ENCODE measurements around the gene IMP3.
A peak's percentile ranks its signal among the peaks of the same experiment; 100 is the strongest.
"Not testable (repeated sequence)": the region's sequence is repeated elsewhere in the genome, so short reads cannot be mapped to it uniquely, and the experiment has no call there.

Gene IMP3

DNA sequence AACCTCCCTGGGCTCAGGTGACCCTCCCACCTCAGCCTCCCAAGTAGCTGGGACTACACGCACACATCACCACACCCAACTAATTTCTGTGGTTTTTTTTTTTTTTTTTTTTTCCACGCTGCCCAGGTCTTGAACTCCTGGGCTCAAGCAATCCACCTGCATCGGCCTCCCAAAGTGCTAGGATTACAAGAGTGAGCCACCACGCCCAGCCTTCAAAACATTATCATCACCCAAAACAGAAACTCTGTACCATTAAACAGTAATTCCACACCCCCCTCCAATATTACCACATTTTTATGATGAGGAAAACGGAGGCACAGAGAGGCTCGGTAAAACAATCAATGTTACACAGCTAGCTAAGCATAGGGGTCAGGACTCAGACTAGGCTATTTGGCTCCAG is 4.0 kb downstream of the IMP3 start:
- DNase-seq (ENCODE audit: low spot score in 2 of 2) = no peak
- Mint-ChIP-seq H3K27ac (no peak overlapping the region), H3K9me3 (no peaks in the 10 kb centered on the region), H3K4me3 (no peak overlapping the region), H3K36me3 (peaks cover 2% of the 10 kb centered on the region), H3K4me1 (peaks cover 28% of the 10 kb centered on the region), H3K27me3 (no peaks in the 10 kb centered on the region)
- no peak for ATAC-seq (ENCODE audit: low read depth)

DNA sequence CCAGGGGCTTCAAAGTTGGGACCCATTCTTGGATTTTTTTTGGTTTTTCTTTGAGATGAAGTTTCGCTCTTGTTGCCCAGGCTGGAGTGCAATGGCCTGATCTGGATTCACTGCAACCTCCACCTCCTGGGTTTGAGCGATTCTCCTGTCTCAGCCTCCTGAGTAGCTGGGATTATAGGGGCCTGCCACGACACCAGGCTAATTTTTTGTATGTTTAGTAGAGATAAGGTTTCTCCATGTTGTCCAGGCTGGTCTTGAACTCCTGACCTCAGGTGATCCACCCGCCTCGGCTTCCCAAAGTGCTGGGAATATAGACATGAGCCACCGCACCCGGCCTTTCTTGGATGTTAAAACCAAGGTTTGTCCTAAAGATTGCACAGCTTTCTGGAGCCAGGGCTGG is 6.1 kb downstream of the IMP3 start:
- not testable (repeated sequence) for DNase-seq (ENCODE audit: low spot score in 2 of 2); H3K27ac Mint-ChIP-seq; H3K27me3 Mint-ChIP-seq; H3K36me3 Mint-ChIP-seq; H3K9me3 Mint-ChIP-seq; ATAC-seq (ENCODE audit: low read depth); H3K4me3 Mint-ChIP-seq
- H3K4me1 Mint-ChIP-seq = peaks cover 17% of the 10 kb centered on the region

DNA sequence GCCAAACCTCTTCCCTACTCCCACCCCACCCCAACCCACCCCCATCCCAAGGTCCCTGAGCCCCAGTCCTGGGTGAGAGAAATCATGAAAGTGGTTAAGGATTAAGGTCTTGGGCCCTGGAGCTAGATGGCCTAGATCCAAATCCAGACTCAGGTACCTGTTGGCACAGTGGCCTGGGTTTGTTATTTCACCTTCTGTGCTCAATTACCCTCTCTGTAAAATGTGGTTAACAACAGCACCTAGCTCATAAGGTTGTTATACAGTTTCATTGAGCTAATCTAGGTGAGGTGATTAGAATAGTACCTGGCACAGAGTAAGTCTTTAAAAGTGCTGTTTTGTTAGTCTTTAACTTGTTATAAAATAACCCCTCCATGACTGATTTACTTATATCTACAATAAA is 8.1 kb downstream of the IMP3 start:
- DNase-seq (ENCODE audit: low spot score in 2 of 2) = no peak
- H3K27ac Mint-ChIP-seq = no peak overlapping the region
- H3K36me3 Mint-ChIP-seq = peaks cover 2% of the 10 kb centered on the region
- no peak for ATAC-seq (ENCODE audit: low read depth)
- H3K27me3 Mint-ChIP-seq = no peaks in the 10 kb centered on the region
- H3K4me3 Mint-ChIP-seq = no peak overlapping the region
- H3K9me3 Mint-ChIP-seq = no peaks in the 10 kb centered on the region
- H3K4me1 Mint-ChIP-seq = peaks cover 5% of the 10 kb centered on the region

- peak within 1 kb of the TSS; percentile 88 for H3K4me3 Mint-ChIP-seq
- H3K27me3 Mint-ChIP-seq = no peaks in the 10 kb centered on the region
- peak within 1 kb of the TSS; percentile 94 for H3K27ac Mint-ChIP-seq
- peak; percentile 76 to 78 for DNase-seq (ENCODE audit: low spot score in 2 of 2)
- peak; percentile 92 for ATAC-seq (ENCODE audit: low read depth)
- H3K4me1 Mint-ChIP-seq = peaks cover 7% of the 10 kb centered on the region
- H3K9me3 Mint-ChIP-seq = no peaks in the 10 kb centered on the region
- peaks cover 2% of the 10 kb centered on the region for H3K36me3 Mint-ChIP-seq
These were observed 14.3 kb downstream of the IMP3 start, which contains the start of gene SNUPN for GRCh38 chr15:75625542-75626347. SNUPN (minus strand) TSS chr15:75625725; CDS start chr15:75621051, 4,674 bp downstream.

DNA sequence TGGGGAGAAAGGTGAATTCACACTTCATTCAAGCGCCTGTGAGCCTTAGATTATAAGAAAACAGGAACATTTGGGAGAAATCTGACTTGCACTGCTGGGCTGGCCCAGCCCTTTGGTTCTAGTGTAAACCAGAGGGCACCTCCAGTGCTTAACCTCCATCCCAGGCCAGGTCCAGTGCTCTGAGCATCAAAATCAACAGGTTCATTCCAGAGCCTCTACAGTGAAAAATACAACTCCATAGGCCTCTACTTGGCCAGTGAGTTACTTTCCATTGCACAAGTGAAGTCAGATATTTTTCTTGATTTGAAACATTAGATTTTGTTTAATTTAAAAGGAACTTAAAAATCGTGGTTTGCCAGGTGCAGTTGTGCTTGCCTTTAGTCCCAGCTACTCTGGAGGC is 17.5 kb downstream of the IMP3 start:
- Mint-ChIP-seq H3K27me3 (no peaks in the 10 kb centered on the region), H3K36me3 (peaks cover 6% of the 10 kb centered on the region), H3K4me3 (no peak overlapping the region), H3K4me1 (peaks cover 7% of the 10 kb centered on the region), H3K27ac (no peak overlapping the region), H3K9me3 (no peaks in the 10 kb centered on the region)
- DNase-seq (ENCODE audit: low spot score in 2 of 2) (no peak), ATAC-seq (ENCODE audit: low read depth) (no peak)

- H3K27me3 Mint-ChIP-seq = no peaks in the 10 kb centered on the region
- ATAC-seq (ENCODE audit: low read depth) (no peak), DNase-seq (ENCODE audit: low spot score in 2 of 2) (no peak)
- H3K4me3 Mint-ChIP-seq = no peak overlapping the region
- H3K36me3 Mint-ChIP-seq = peaks cover 15% of the 10 kb centered on the region
- H3K27ac Mint-ChIP-seq = no peak overlapping the region
- H3K4me1 Mint-ChIP-seq = peaks cover 4% of the 10 kb centered on the region
- no peaks in the 10 kb centered on the region for H3K9me3 Mint-ChIP-seq
These were observed 19.1 kb downstream of the IMP3 start for GRCh38 chr15:75620841-75621391.

DNA sequence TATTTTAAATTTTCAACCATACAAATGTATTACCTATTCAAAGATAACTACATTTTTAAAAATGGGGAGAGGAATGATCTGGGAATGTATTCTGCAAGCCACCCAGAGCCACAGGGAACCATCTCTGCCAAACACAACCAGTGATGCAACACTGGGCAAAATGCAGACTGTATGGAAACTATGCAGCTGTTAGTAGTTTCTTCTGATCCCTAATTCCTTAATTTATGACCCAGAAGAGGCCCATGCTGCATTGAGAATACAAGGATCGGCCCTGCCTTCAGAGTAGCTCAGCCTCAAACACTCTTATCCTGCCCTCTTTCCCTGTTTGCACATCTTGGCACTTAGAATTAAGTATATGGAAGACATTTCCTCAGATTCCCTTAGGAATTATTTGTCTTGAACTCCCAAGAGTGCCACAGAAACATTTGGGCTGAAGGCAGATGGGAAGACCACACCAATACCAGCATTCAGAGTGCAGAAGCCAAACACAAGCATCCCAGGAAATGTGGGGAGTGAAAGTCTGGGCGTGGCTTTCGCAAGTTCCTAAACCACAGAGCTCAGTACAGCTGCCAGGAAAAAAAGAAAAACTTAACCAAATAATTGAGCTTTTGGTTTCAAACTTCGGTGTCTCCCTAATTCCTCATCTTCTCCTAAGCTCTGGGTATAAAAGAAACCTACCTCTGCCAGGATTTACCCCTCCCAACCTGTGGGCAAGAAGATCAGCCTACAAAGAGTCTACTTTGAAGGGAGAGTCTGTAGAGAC is 19.8 kb downstream of the IMP3 start:
- Mint-ChIP-seq H3K27me3 (no peaks in the 10 kb centered on the region), H3K4me3 (no peak overlapping the region), H3K4me1 (peaks cover 3% of the 10 kb centered on the region), H3K36me3 (peaks cover 19% of the 10 kb centered on the region), H3K27ac (no peak overlapping the region), H3K9me3 (no peaks in the 10 kb centered on the region)
- no peak for DNase-seq (ENCODE audit: low spot score in 2 of 2)
- no peak for ATAC-seq (ENCODE audit: low read depth)

DNA sequence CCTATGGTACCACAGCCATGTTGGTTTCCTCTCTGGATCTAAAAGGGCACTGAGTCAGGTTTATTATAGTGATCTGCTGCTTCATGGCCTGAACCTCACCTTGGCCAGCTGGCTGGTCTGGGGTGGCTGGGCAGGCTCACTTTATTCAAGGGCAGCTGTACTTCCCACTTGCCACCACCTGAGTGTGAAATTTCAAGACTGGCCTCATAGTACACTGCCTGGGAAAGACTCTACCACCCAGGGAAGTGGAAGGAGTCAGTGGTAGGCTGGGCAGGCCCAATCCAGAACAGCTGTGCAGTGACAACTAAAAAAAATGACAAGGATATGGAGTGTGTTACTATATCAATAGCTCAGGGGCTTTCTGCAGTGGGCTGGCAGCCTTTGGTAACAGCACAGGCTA is 23.3 kb downstream of the IMP3 start:
- H3K4me3 Mint-ChIP-seq = no peak overlapping the region
- no peak overlapping the region for H3K27ac Mint-ChIP-seq
- H3K27me3 Mint-ChIP-seq = no peaks in the 10 kb centered on the region
- H3K36me3 Mint-ChIP-seq = peaks cover 42% of the 10 kb centered on the region
- no peak for DNase-seq (ENCODE audit: low spot score in 2 of 2)
- H3K9me3 Mint-ChIP-seq = no peaks in the 10 kb centered on the region
- no peak for ATAC-seq (ENCODE audit: low read depth)
- H3K4me1 Mint-ChIP-seq = no peaks in the 10 kb centered on the region

GRCh38 chr15:75606711-75607699 is 33.0 kb downstream of the IMP3 start:
- peaks cover 5% of the 10 kb centered on the region for H3K4me1 Mint-ChIP-seq
- H3K27me3 Mint-ChIP-seq = no peaks in the 10 kb centered on the region
- ATAC-seq (ENCODE audit: low read depth) (no peak), DNase-seq (ENCODE audit: low spot score in 2 of 2) (no peak)
- peaks cover 34% of the 10 kb centered on the region for H3K36me3 Mint-ChIP-seq
- no peak overlapping the region for H3K4me3 Mint-ChIP-seq
- H3K27ac Mint-ChIP-seq = peak overlapping the region; percentile 60
- no peaks in the 10 kb centered on the region for H3K9me3 Mint-ChIP-seq

GRCh38 chr15:75606026-75606425 is 34.0 kb downstream of the IMP3 start:
- H3K4me3 Mint-ChIP-seq = no peak overlapping the region
- H3K27me3 Mint-ChIP-seq = no peaks in the 10 kb centered on the region
- ATAC-seq (ENCODE audit: low read depth) = no peak
- H3K9me3 Mint-ChIP-seq = no peaks in the 10 kb centered on the region
- H3K4me1 Mint-ChIP-seq = peaks cover 5% of the 10 kb centered on the region
- H3K27ac Mint-ChIP-seq = peak overlapping the region; percentile 60
- peaks cover 35% of the 10 kb centered on the region for H3K36me3 Mint-ChIP-seq
- DNase-seq (ENCODE audit: low spot score in 2 of 2) = no peak

DNA sequence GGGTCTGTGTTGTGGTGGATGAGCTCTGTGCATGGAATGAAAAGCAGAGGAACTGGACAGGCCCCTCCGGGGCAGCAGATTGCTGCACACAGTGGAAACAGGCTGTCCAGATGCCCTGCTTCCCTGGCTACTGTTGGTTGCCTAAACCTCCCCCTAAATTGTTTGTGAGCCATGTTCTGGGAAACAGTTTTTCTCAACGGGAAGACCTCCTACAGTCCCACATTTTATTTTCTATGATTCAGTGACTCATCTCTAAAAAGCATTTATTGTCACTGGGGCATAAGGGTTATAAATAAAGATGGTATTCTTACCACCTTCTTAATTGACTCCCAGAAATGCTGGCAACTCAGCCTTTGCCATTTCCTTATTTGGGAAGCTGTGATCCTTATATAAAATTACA is 40.6 kb downstream of the IMP3 start:
- no peak for DNase-seq (ENCODE audit: low spot score in 2 of 2)
- Mint-ChIP-seq H3K4me1 (no peaks in the 10 kb centered on the region), H3K9me3 (no peaks in the 10 kb centered on the region), H3K27ac (no peak overlapping the region), H3K36me3 (peaks cover 23% of the 10 kb centered on the region), H3K4me3 (no peak overlapping the region), H3K27me3 (no peaks in the 10 kb centered on the region)
- ATAC-seq (ENCODE audit: low read depth) = no peak

DNA sequence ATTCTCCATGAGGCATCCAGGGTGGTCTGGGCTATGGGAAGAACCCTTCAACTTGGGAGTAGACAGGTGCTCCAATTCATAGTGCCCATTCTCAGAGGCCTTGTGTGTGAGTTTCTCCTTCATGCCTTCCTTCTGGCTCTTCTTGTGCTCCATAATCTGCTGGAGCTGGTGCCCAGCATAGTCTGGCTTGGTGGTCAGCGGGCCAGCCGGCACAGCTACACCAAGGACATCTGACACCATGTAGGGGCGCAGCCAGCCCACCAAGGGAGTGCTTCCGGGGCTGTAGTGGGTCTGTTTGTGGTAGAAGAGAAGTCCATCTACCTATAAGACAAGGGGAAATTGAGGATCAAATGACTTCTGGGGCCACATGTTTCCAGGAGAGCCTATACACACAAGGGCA is 41.7 kb downstream of the IMP3 start:
- no peak for DNase-seq (ENCODE audit: low spot score in 2 of 2)
- Mint-ChIP-seq H3K27me3 (no peaks in the 10 kb centered on the region), H3K4me1 (no peaks in the 10 kb centered on the region), H3K9me3 (no peaks in the 10 kb centered on the region), H3K36me3 (peaks cover 24% of the 10 kb centered on the region), H3K4me3 (no peak overlapping the region), H3K27ac (no peak overlapping the region)
- ATAC-seq (ENCODE audit: low read depth) = no peak

DNA sequence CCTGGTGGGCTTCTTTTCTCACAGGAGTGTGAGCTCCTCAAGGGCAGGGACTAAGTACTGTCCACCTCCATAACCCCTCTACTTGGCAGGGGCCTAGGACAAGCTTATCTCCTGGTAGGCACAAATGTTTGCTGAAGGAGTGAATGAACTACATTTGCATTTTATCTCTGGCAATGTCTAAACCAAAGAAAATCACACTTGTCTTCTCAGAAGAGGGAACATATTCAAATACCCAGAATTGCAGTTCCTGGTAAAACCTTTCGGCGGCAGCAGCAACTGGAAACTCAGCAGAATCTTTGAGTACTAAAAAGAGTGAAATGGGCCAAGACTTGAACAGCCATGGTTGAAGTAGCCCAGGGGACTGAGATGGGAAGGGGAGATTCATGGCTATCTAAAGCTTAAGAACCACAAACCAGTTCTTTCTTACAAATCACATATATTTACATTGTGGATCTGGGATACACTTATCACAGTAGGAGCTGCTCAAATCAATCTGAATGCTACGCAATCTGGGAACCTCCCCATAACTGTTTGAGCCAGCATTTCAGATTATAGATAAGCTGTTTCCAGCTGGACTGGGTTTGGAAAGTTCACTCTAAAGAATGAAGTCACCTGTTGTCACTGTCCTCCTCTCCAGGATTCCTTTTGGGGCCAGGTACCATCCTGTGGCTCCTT is 42.2 kb downstream of the IMP3 start:
- DNase-seq (ENCODE audit: low spot score in 2 of 2) = no peak
- no peak for ATAC-seq (ENCODE audit: low read depth)
- H3K4me1 Mint-ChIP-seq = no peaks in the 10 kb centered on the region
- H3K36me3 Mint-ChIP-seq = peaks cover 24% of the 10 kb centered on the region
- H3K4me3 Mint-ChIP-seq = no peak overlapping the region
- no peaks in the 10 kb centered on the region for H3K9me3 Mint-ChIP-seq
- no peaks in the 10 kb centered on the region for H3K27me3 Mint-ChIP-seq
- no peak overlapping the region for H3K27ac Mint-ChIP-seq
